ENCODE data around the gene FADS6.

FADS6 gene

DNA sequence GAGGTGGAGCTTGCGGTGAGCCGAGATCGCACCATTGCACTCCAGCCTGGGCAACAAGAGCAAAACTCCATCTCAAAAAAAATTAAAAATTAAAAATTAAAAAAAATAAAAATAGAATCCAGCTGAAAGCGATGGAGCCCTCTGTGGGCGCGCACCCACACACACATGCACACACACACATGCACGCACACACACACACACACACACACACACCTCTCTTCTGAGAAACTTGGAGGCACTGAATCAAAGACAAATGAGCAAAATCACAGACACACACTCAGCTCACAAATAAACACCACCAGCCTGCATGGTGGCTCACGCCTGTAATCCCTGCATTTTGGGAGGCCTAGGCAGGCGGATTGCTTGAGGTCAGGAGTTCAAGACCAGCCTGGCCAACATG, 9.6 kb upstream of the FADS6 start (continued):
- TF ChIP-seq, protein P1, sequence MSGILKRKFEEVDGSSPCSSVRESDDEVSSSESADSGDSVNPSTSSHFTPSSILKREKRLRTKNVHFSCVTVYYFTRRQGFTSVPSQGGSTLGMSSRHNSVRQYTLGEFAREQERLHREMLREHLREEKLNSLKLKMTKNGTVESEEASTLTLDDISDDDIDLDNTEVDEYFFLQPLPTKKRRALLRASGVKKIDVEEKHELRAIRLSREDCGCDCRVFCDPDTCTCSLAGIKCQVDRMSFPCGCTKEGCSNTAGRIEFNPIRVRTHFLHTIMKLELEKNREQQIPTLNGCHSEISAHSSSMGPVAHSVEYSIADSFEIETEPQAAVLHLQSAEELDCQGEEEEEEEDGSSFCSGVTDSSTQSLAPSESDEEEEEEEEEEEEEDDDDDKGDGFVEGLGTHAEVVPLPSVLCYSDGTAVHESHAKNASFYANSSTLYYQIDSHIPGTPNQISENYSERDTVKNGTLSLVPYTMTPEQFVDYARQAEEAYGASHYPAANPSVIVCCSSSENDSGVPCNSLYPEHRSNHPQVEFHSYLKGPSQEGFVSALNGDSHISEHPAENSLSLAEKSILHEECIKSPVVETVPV (CRISPR knock-in tag; IDR thresholded peaks at IDR 0.05), result no peak
- TF ChIP-seq ZFP30 (CRISPR knock-in tag; IDR thresholded peaks at IDR 0.05), result no peak
- TF ChIP-seq ZNF8 (CRISPR knock-in tag; IDR thresholded peaks at IDR 0.05), result no peak
- no peak for TF ChIP-seq PPARA (CRISPR knock-in tag; IDR thresholded peaks at IDR 0.05; ENCODE audit: borderline replicate concordance)
- no peak for TF ChIP-seq BACH2 (CRISPR knock-in tag; IDR thresholded peaks at IDR 0.05; ENCODE audit: borderline replicate concordance)
- TF ChIP-seq TCF4 (CRISPR knock-in tag; IDR thresholded peaks at IDR 0.05; ENCODE audit: borderline replicate concordance), result no peak

DNA sequence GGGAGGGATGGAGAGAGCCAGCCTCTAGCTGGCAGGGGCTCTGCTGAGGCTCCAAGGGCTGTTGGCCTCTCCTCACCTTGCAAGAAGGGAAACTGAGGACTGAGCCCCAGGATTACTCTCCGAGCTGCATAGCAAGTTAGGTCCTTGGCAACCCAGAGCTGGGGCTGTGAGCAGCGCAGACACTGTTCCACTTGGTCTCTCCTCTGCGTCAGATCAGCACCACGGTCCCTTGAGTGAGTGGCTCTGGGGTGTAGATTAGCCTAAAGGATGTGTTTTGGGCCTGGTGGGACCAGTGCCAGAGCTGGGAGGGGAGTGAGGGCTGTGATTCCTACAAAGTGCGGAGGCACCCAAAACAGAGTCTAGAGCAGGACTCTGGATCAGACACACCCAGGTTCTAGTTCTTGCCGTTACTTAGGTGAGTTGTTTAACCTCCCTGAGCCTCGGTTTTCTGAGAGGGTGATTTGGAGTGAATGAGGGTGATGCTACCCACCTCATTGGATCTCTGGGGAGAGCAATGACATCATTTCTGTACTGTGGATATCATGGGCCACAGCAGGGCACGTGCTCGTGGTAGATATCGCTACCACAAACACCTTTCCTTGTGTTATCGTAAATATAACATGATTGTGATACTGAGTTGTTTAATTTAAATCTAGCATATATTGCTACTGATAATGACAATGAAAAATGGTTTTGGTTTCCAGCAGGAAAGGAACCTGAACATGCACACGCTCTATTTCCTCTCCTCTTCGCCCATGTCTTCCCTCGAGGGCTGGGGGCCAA, 8.1 kb upstream of the FADS6 start:
- ATAC-seq, result no peak; the same call in 2 of the 3 replicates
- TF ChIP-seq RARB (CRISPR knock-in tag; IDR thresholded peaks at IDR 0.05), result no peak
- TF ChIP-seq OSR1 (CRISPR knock-in tag; IDR thresholded peaks at IDR 0.05), result no peak
- TF ChIP-seq SNAI2 (CRISPR knock-in tag; IDR thresholded peaks at IDR 0.05), result no peak
- TF ChIP-seq ZC3H10 (CRISPR knock-in tag; IDR thresholded peaks at IDR 0.05), result no peak
- TF ChIP-seq ESRRG (CRISPR knock-in tag; IDR thresholded peaks at IDR 0.05), result no peak
- no peak for TF ChIP-seq ARNTL (CRISPR knock-in tag; IDR thresholded peaks at IDR 0.05; ENCODE audit: borderline replicate concordance, low read depth)
- TF ChIP-seq, protein P2, sequence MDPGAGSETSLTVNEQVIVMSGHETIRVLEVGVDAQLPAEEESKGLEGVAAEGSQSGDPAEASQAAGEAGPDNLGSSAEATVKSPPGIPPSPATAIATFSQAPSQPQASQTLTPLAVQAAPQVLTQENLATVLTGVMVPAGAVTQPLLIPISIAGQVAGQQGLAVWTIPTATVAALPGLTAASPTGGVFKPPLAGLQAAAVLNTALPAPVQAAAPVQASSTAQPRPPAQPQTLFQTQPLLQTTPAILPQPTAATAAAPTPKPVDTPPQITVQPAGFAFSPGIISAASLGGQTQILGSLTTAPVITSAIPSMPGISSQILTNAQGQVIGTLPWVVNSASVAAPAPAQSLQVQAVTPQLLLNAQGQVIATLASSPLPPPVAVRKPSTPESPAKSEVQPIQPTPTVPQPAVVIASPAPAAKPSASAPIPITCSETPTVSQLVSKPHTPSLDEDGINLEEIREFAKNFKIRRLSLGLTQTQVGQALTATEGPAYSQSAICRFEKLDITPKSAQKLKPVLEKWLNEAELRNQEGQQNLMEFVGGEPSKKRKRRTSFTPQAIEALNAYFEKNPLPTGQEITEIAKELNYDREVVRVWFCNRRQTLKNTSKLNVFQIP (CRISPR knock-in tag; IDR thresholded peaks at IDR 0.05; ENCODE audit: borderline replicate concordance, low read depth), result no peak
- TF ChIP-seq TOX (CRISPR knock-in tag; IDR thresholded peaks at IDR 0.05; ENCODE audit: borderline replicate concordance), result no peak

DNA sequence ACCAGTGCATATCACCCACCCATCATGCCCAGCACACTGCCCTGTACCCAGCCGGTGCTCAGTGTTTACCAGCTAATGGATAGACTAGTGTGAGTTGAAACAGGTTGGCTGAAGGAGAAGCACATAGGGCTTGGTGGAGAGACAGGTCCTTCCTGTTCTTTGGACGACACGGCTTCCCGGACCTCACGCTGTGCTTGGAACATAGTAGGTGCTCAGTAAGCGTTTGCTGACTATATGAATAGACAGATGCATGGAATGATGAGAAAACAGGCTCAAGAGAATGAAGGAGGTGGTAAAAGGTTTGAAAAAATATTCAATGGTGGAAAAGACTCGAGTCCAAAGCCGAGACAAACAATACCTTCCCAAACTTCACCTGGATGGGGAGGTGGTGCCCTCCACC, 6.8 kb upstream of the FADS6 start:
- TF ChIP-seq ZNF8 (CRISPR knock-in tag; IDR thresholded peaks at IDR 0.05) (no peak), CSDC2 (CRISPR knock-in tag; IDR thresholded peaks at IDR 0.05) (no peak), ESRRG (CRISPR knock-in tag; IDR thresholded peaks at IDR 0.05) (no peak), TCF4 (CRISPR knock-in tag; IDR thresholded peaks at IDR 0.05; ENCODE audit: borderline replicate concordance) (no peak), ZC3H10 (CRISPR knock-in tag; IDR thresholded peaks at IDR 0.05) (no peak), ISL1 (CRISPR knock-in tag; IDR thresholded peaks at IDR 0.05) (no peak), ZNF70 (CRISPR knock-in tag; IDR thresholded peaks at IDR 0.05) (no peak), PPARA (CRISPR knock-in tag; IDR thresholded peaks at IDR 0.05; ENCODE audit: borderline replicate concordance) (no peak)
- TF ChIP-seq, protein P1 (CRISPR knock-in tag; IDR thresholded peaks at IDR 0.05), result no peak
- TF ChIP-seq, protein P3, sequence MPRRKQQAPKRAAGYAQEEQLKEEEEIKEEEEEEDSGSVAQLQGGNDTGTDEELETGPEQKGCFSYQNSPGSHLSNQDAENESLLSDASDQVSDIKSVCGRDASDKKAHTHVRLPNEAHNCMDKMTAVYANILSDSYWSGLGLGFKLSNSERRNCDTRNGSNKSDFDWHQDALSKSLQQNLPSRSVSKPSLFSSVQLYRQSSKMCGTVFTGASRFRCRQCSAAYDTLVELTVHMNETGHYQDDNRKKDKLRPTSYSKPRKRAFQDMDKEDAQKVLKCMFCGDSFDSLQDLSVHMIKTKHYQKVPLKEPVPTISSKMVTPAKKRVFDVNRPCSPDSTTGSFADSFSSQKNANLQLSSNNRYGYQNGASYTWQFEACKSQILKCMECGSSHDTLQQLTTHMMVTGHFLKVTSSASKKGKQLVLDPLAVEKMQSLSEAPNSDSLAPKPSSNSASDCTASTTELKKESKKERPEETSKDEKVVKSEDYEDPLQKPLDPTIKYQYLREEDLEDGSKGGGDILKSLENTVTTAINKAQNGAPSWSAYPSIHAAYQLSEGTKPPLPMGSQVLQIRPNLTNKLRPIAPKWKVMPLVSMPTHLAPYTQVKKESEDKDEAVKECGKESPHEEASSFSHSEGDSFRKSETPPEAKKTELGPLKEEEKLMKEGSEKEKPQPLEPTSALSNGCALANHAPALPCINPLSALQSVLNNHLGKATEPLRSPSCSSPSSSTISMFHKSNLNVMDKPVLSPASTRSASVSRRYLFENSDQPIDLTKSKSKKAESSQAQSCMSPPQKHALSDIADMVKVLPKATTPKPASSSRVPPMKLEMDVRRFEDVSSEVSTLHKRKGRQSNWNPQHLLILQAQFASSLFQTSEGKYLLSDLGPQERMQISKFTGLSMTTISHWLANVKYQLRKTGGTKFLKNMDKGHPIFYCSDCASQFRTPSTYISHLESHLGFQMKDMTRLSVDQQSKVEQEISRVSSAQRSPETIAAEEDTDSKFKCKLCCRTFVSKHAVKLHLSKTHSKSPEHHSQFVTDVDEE (CRISPR knock-in tag; IDR thresholded peaks at IDR 0.05), result no peak
- TF ChIP-seq, protein P2 (CRISPR knock-in tag; IDR thresholded peaks at IDR 0.05; ENCODE audit: borderline replicate concordance, low read depth), result no peak
- no peak for ATAC-seq

Measured in SK-N-SH treated with all-trans-retinoic acid at 6 μM for 48 hours (cell line).